DND-41 (cell line): ENCODE data around the gene PSMG4.

Experiments used
- CTCF ChIP-seq: IDR thresholded peaks from 2 replicates; pipeline ENCODE4 v1.5.1; 2012; ENCODE audit warnings: borderline replicate concordance, low read length, moderate library complexity, mild to moderate bottlenecking; ENCODE audit not compliant: poor library complexity, severe bottlenecking; ENCODE audit errors: extremely low read depth
- EZH2 ChIP-seq: IDR thresholded peaks from 3 replicates; pipeline ENCODE4 v1.6.1; 2012; ENCODE audit warnings: borderline replicate concordance, low read depth, mild to moderate bottlenecking, moderate library complexity, low read length, inconsistent platforms; ENCODE audit not compliant: severe bottlenecking

GRCh38 chr6:3209114-3210023 is 49.4 kb upstream of the PSMG4 start:
- no peak for TF ChIP-seq CTCF
- TF ChIP-seq EZH2: no peak
